ENCODE results near the gene PAPPA.

DNA sequence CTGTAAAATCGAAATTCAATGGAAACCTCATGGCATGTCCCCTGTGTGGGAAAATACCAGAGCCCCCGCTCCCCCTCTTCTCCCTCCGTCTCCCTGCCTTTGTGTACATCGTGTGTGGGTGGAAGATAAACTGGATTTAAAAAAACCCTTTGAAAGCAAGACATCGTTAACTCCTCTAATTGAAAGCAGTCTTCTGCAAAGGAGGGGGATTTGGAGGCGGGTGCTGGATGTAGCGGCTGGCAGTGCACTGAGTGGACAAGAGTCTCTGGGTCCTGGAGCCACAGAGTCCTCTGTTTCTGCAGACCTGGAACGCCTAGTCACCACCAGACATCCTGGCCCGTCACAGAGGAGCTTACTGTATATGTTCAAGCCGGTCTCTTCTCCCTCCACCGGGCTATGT, 169.4 kb downstream of the PAPPA start:
- TF ChIP-seq TGIF2 (CRISPR knock-in tag; IDR thresholded peaks at IDR 0.05) (no peak), POLR2AphosphoS5 (IDR thresholded peaks at IDR 0.05; ENCODE audit: control insufficient read depth, insufficient read depth, low read depth, low read length) (no peak)
